Effector memory CD8-positive, alpha-beta T cell (primary cell): ENCODE measurements around the gene WDR90.

ENCODE experiments used
- ATAC-seq: fragments of 150-1000 bp; cut with Tn5 transposase; replicated peaks from 2 replicates; pipeline ENCODE4 v1.10.0; 2021; ENCODE audit warnings: mild to moderate bottlenecking, moderate library complexity
- DNase-seq, 3 experiments: peaks; one replicate each; pipeline ENCODE4 v3.0.0; 2021
- H3K27ac Mint-ChIP-seq, 2 donors: one replicate each; pipeline ENCODE4 v1.8.0; 2022; ENCODE audit warnings: mild to moderate bottlenecking in 2 of 2, mixed read lengths in 2 of 2, moderate library complexity in 2 of 2
- H3K27me3 Mint-ChIP-seq, 2 donors: one replicate each; pipeline ENCODE4 v1.8.0; 2022; ENCODE audit warnings: mixed read lengths in 2 of 2
- H3K36me3 Mint-ChIP-seq: one replicate; pipeline ENCODE4 v1.8.0; 2022; ENCODE audit warnings: mild to moderate bottlenecking, moderate library complexity, mixed read lengths; ENCODE audit not compliant: insufficient read depth
- H3K4me1 Mint-ChIP-seq, 2 donors: one replicate each; pipeline ENCODE4 v1.8.0; 2022; ENCODE audit warnings: low read depth in 2 of 2, mixed read lengths in 2 of 2
- H3K4me3 Mint-ChIP-seq, 2 donors: one replicate each; pipeline ENCODE4 v1.8.0; 2022; ENCODE audit warnings: mild to moderate bottlenecking in 2 of 2, mixed read lengths in 2 of 2, moderate library complexity in 2 of 2
- H3K9me3 Mint-ChIP-seq, 2 donors: one replicate each; pipeline ENCODE4 v1.8.0; 2022; ENCODE audit warnings: mixed read lengths in 2 of 2

WDR90 gene

DNA sequence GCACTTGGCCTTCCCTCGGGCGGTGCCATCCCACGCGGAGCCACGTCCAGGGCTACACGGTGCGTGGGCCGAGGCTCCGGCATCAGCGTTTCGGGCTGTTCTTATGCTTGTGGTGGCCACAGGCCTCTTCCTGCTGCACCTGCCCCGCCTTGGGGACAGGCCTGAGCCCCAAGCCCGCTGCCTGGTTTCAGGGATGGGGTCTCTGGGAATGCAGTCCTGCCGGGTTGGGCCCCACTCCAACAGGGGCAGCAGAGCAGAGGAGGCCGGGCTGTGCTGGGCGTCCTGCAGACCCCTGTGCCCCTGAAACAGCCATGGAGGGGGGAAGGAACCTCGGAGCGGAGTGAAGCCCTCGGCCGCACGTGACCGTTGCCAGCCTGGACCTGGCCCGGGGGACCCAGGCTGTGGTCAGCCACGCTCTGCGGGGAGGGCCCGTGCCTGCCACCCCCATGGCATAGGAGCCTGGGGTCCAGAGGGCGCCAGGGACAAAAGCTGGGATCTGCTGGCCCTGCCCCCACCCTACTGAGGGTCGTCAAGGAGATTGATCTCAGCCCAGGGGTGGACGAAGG lies 18.8 kb upstream of the WDR90 start:
- Mint-ChIP-seq H3K9me3 (no peaks in the 10 kb centered on the region), H3K27me3 (no peaks in the 10 kb centered on the region), H3K27ac (no peak overlapping the region), H3K36me3 (no peaks in the 10 kb centered on the region), H3K4me3 (no peak overlapping the region), H3K4me1 (peaks cover 3 to 6% of the 10 kb centered on the region in 2 donors)
- no peak for ATAC-seq
- DNase-seq, result no peak

- Mint-ChIP-seq H3K27ac (no peak within 1 kb of the TSS), H3K36me3 (no peaks in the 10 kb centered on the region), H3K4me3 (no peak within 1 kb of the TSS), H3K9me3 (no peaks in the 10 kb centered on the region), H3K4me1 (peaks cover 3 to 6% of the 10 kb centered on the region in 2 donors), H3K27me3 (no peaks in the 10 kb centered on the region)
- DNase-seq (no peak), ATAC-seq (no peak)
Measured at GRCh38 chr16:630815-631405, 18.3 kb upstream of the WDR90 start, which contains the start of gene WFIKKN1. Gene WFIKKN1, plus strand, starts transcription at chr16:630985. Its CDS starts 269 bp downstream, at chr16:631254.

GRCh38 chr16:631808-632358 lies 17.3 kb upstream of the WDR90 start:
- Mint-ChIP-seq H3K4me1 (peaks cover 7 to 9% of the 10 kb centered on the region in 2 donors), H3K4me3 (no peak overlapping the region), H3K9me3 (peaks cover 0 to 2% of the 10 kb centered on the region in 2 donors), H3K27me3 (peaks cover 0 to 6% of the 10 kb centered on the region in 2 donors), H3K36me3 (peaks cover 9% of the 10 kb centered on the region), H3K27ac (no peak overlapping the region)
- DNase-seq (no peak), ATAC-seq (no peak)

DNA sequence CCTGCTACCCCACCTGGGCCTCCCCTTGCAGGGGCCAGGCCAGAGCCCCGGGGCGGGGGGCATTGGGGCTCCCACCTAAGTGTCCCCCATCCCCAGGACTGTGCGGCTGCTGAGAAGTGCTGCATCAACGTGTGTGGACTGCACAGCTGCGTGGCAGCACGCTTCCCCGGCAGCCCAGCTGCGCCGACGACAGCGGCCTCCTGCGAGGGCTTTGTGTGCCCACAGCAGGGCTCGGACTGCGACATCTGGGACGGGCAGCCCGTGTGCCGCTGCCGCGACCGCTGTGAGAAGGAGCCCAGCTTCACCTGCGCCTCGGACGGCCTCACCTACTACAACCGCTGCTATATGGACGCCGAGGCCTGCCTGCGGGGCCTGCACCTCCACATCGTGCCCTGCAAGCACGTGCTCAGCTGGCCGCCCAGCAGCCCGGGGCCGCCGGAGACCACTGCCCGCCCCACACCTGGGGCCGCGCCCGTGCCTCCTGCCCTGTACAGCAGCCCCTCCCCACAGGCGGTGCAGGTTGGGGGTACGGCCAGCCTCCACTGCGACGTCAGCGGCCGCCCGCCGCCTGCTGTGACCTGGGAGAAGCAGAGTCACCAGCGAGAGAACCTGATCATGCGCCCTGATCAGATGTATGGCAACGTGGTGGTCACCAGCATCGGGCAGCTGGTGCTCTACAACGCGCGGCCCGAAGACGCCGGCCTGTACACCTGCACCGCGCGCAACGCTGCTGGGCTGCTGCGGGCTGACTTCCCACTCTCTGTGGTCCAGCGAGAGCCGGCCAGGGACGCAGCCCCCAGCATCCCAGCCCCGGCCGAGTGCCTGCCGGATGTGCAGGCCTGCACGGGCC lies 16.5 kb upstream of the WDR90 start:
- H3K4me3 Mint-ChIP-seq, result no peak overlapping the region
- peaks cover 17% of the 10 kb centered on the region for H3K36me3 Mint-ChIP-seq
- ATAC-seq (no peak), DNase-seq (no peak)
- peaks cover 0 to 6% of the 10 kb centered on the region in 2 donors for H3K27me3 Mint-ChIP-seq
- peaks cover 0 to 2% of the 10 kb centered on the region in 2 donors for H3K9me3 Mint-ChIP-seq
- H3K27ac Mint-ChIP-seq, result no peak overlapping the region
- peaks cover 7 to 10% of the 10 kb centered on the region in 2 donors for H3K4me1 Mint-ChIP-seq

DNA sequence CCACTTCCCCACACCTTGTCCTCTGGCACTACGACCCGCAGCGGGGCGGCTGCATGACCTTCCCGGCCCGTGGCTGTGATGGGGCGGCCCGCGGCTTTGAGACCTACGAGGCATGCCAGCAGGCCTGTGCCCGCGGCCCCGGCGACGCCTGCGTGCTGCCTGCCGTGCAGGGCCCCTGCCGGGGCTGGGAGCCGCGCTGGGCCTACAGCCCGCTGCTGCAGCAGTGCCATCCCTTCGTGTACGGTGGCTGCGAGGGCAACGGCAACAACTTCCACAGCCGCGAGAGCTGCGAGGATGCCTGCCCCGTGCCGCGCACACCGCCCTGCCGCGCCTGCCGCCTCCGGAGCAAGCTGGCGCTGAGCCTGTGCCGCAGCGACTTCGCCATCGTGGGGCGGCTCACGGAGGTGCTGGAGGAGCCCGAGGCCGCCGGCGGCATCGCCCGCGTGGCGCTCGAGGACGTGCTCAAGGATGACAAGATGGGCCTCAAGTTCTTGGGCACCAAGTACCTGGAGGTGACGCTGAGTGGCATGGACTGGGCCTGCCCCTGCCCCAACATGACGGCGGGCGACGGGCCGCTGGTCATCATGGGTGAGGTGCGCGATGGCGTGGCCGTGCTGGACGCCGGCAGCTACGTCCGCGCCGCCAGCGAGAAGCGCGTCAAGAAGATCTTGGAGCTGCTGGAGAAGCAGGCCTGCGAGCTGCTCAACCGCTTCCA lies 15.7 kb upstream of the WDR90 start:
- H3K4me3 Mint-ChIP-seq, result no peak overlapping the region
- no peak for ATAC-seq
- no peak overlapping the region for H3K27ac Mint-ChIP-seq

DNA sequence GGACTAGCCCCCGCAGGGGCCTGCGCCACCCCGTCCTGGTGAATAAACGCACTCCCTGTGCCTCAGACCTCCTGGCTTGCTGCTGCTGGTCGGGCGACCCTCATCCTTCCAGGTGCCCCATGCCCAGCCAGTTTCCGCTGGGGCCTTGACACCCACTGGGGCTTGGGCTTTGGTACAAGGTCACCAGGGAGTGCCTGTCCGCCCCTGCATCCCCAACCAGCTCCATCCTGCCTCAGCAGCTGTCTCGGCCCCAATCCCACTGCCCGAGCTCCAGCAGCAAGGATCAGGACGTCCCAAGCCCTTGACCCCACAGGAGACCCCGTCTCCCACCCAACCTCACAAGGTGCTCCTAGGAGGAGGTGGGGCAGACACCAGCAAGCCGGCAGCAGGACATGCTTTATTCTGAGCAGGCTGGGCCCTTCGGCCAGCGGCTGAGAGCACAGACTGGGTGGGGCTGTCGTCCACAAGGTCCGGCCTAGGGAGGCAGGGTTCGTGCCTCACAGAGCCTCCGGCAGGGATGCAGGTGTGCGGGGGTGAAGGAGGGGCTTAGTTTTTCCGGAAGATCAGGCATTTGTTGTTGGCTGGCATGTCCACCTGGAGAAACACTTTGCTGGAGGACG lies 15.0 kb upstream of the WDR90 start:
- DNase-seq (no peak), ATAC-seq (no peak)
- Mint-ChIP-seq H3K36me3 (peaks cover 24% of the 10 kb centered on the region), H3K4me3 (peak overlapping the region; percentile 69 to 76), H3K4me1 (peaks cover 7 to 11% of the 10 kb centered on the region in 2 donors), H3K9me3 (peaks cover 0 to 2% of the 10 kb centered on the region in 2 donors), H3K27ac (no peak overlapping the region), H3K27me3 (peaks cover 0 to 6% of the 10 kb centered on the region in 2 donors)

More for the DNA sequence above, 15.7 kb upstream of the WDR90 start:
- Mint-ChIP-seq H3K9me3 (peaks cover 0 to 2% of the 10 kb centered on the region in 2 donors), H3K4me1 (peaks cover 7 to 11% of the 10 kb centered on the region in 2 donors), H3K27me3 (peaks cover 0 to 6% of the 10 kb centered on the region in 2 donors), H3K36me3 (peaks cover 20% of the 10 kb centered on the region)
- no peak for DNase-seq

DNA sequence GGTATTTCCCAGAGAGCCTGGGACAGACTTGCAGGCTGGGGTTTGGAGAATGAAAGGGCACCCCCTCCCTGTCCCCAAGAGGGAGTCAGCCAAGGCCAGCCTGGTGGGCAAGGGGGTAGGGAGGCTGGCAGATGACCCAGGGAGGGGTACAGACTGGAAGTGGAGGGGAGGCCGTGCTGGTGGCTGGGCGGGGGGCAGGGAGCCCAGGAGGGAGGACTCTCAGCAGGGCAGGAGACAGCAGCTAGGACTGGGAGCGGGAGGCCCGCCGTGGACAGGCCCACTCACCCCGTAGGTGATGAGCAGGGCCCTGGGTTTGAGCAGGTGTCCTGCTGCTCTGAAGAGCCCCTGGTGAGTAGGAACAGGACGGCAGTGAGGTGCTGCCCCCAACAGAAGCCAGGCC lies 14.2 kb upstream of the WDR90 start:
- H3K27ac Mint-ChIP-seq, result no peak overlapping the region
- H3K27me3 Mint-ChIP-seq, result peaks cover 0 to 6% of the 10 kb centered on the region in 2 donors
- H3K4me1 Mint-ChIP-seq, result peaks cover 7 to 9% of the 10 kb centered on the region in 2 donors
- peaks cover 0 to 2% of the 10 kb centered on the region in 2 donors for H3K9me3 Mint-ChIP-seq
- H3K4me3 Mint-ChIP-seq, result peak overlapping the region; percentile 69 to 76
- no peak for DNase-seq
- ATAC-seq, result no peak
- peaks cover 24% of the 10 kb centered on the region for H3K36me3 Mint-ChIP-seq

DNA sequence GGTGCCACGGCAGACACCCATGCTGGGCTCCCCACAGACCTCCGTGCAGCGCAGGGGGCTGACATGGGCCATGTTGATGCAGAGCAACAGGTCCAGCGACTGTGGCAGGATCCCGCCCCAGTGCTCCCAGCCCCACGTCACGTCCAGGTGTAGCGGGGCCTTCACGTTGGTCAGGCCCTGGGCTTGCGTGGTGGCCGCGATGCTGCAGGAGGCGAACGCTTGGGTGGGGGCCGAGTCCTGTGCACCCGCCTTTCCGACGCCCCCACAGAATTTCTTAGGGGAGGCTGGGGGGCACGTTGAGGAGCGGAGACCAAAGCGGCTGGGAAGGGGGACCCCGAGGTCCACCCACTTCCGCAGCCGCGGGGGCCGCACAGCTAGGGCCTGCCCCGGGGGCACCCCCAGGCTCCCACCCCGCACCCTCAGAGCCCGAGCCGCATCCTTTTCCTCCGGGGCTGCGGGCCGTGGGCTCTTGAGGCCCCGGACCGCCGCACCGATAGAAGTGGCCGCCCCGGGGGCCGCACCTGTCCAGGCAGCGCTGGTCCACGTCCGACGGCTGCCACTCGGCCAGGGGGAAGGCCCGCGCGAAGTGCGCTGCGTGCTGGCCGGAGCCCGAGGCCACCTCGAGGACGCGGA lies 13.5 kb upstream of the WDR90 start:
- H3K36me3 Mint-ChIP-seq, result peaks cover 24% of the 10 kb centered on the region
- peaks cover 0 to 6% of the 10 kb centered on the region in 2 donors for H3K27me3 Mint-ChIP-seq
- peaks cover 7 to 9% of the 10 kb centered on the region in 2 donors for H3K4me1 Mint-ChIP-seq
- DNase-seq (peak in 1 of 3 experiments; percentile 15), ATAC-seq (peak; percentile 0)
- H3K9me3 Mint-ChIP-seq, result peaks cover 0 to 2% of the 10 kb centered on the region in 2 donors
- peak overlapping the region; percentile 100 for H3K27ac Mint-ChIP-seq
- peak overlapping the region; percentile 98 to 99 for H3K4me3 Mint-ChIP-seq

GRCh38 chr16:636206-637080 lies 12.7 kb upstream of the WDR90 start, which contains the start of gene METTL26:
Gene METTL26, minus strand, starts transcription at chr16:636305. Its CDS starts 15 bp downstream, at chr16:636290.
- Mint-ChIP-seq H3K36me3 (peaks cover 24% of the 10 kb centered on the region), H3K9me3 (peaks cover 0 to 2% of the 10 kb centered on the region in 2 donors), H3K27me3 (peaks cover 0 to 6% of the 10 kb centered on the region in 2 donors), H3K27ac (peak within 1 kb of the TSS; percentile 100), H3K4me1 (peaks cover 7 to 9% of the 10 kb centered on the region in 2 donors), H3K4me3 (peak within 1 kb of the TSS; percentile 98 to 99)
- peak; percentile 86 for ATAC-seq
- peak; percentile 89 to 94 (median 90) for DNase-seq

- DNase-seq (no peak), ATAC-seq (peak; percentile 55)
- Mint-ChIP-seq H3K9me3 (peaks cover 0 to 2% of the 10 kb centered on the region in 2 donors), H3K4me1 (peaks cover 7 to 9% of the 10 kb centered on the region in 2 donors), H3K27me3 (peaks cover 0 to 6% of the 10 kb centered on the region in 2 donors), H3K27ac (peak overlapping the region; percentile 100), H3K36me3 (peaks cover 24% of the 10 kb centered on the region), H3K4me3 (peak overlapping the region; percentile 98 to 99)
Measured at GRCh38 chr16:637081-638018, 11.8 kb upstream of the WDR90 start.
